GM21576 (cell line): Measurements from ENCODE around the gene SNN.

Experiments
- ATAC-seq: cut with Tn5 transposase; IDR thresholded peaks from one replicate; pipeline ENCODE4 v1.9.1; 2021; ENCODE audit warnings: mild to moderate bottlenecking, moderate library complexity; ENCODE audit not compliant: unreplicated experiment

The SNN gene

GRCh38 chr16:11727796-11728543, 59.7 kb downstream of the SNN start:
- ATAC-seq, result peak; percentile 52
